HAP-1 (cell line): Measurements from ENCODE around the gene FOLR2.

Experiments
- DNase-seq, 2 experiments: peaks; one replicate each; pipeline ENCODE4 v3.0.0-alpha.2; 2016 to 2020; ENCODE audit warnings: low spot score in 2 of 2
- H3K27me3 ChIP-seq: fragments of 250-450 bp; sonication (Bioruptor Pico); 2 replicates; pipeline ENCODE4 v1.5.1; 2020; ENCODE audit warnings: low read depth, mild to moderate bottlenecking, moderate library complexity
- H3K36me3 ChIP-seq: fragments of 250-450 bp; sonication (Bioruptor Pico); replicated peaks from 2 replicates; pipeline ENCODE4 v1.5.1; 2020; ENCODE audit warnings: mild to moderate bottlenecking
- H3K4me1 ChIP-seq: fragments of 250-450 bp; sonication (Bioruptor Pico); 2 replicates; pipeline ENCODE4 v1.5.1; 2020; ENCODE audit warnings: mild to moderate bottlenecking
- H3K4me3 ChIP-seq: fragments of 250-450 bp; sonication (Bioruptor Pico); 2 replicates; pipeline ENCODE4 v1.5.1; 2020; ENCODE audit warnings: mild to moderate bottlenecking, moderate library complexity
- H3K9me3 ChIP-seq: fragments of 250-450 bp; sonication (Bioruptor Pico); 2 replicates; pipeline ENCODE4 v1.5.1; 2020; ENCODE audit warnings: mild to moderate bottlenecking, moderate library complexity
- in situ Hi-C: fragments of 300-500 bp; cut with MboI; formaldehyde crosslinking; loops from 3 replicates; pipeline ENCODE4 v1.14.3; 2020; ENCODE audit warnings: low sequenced_read_pairs, inconsistent platforms, mixed read lengths

The FOLR2 gene

GRCh38 chr11:72220696-72221363, 4.2 kb downstream of the FOLR2 start:
- DNase-seq: no peak
- in situ Hi-C loops: no loop called here

GRCh38 chr11:72221386-72222075, 4.9 kb downstream of the FOLR2 start:
- no peaks in the 10 kb centered on the region for H3K9me3 ChIP-seq
- H3K4me1 ChIP-seq: peaks cover 6% of the 10 kb centered on the region
- no peak for DNase-seq
- no peaks in the 10 kb centered on the region for H3K36me3 ChIP-seq
- in situ Hi-C loops: no loop called here
- H3K4me3 ChIP-seq: no peak overlapping the region
- peaks cover 2% of the 10 kb centered on the region; the same call in 1 of the 2 replicates for H3K27me3 ChIP-seq

More at GRCh38 chr11:72220696-72221363, 4.2 kb downstream of the FOLR2 start:
- H3K9me3 ChIP-seq: no peaks in the 10 kb centered on the region
- peaks cover 6% of the 10 kb centered on the region for H3K4me1 ChIP-seq
- H3K36me3 ChIP-seq: no peaks in the 10 kb centered on the region
- no peak overlapping the region for H3K4me3 ChIP-seq
- H3K27me3 ChIP-seq: peaks cover 2% of the 10 kb centered on the region; the same call in 1 of the 2 replicates

GRCh38 chr11:72222106-72222891, 5.7 kb downstream of the FOLR2 start:
- Histone ChIP-seq H3K9me3 (no peaks in the 10 kb centered on the region), H3K36me3 (peaks cover 7% of the 10 kb centered on the region), H3K4me3 (peak overlapping the region; percentile 69), H3K4me1 (peaks cover 6% of the 10 kb centered on the region), H3K27me3 (peaks cover 2% of the 10 kb centered on the region; the same call in 1 of the 2 replicates)
- in situ Hi-C loops: no loop called here
- no peak for DNase-seq

- Histone ChIP-seq H3K27me3 (peaks cover 2% of the 10 kb centered on the region; the same call in 1 of the 2 replicates), H3K9me3 (no peaks in the 10 kb centered on the region), H3K36me3 (peaks cover 15% of the 10 kb centered on the region), H3K4me3 (peak overlapping the region; percentile 69), H3K4me1 (peaks cover 6% of the 10 kb centered on the region)
- in situ Hi-C loops: no loop called here
- DNase-seq: peak; percentile 95 to 97
Measured at GRCh38 chr11:72222907-72223614, 6.5 kb downstream of the FOLR2 start.

GRCh38 chr11:72223615-72224563, 7.3 kb downstream of the FOLR2 start:
- DNase-seq: peak; percentile 44 to 81
- no peaks in the 10 kb centered on the region for H3K9me3 ChIP-seq
- in situ Hi-C loops: no loop called here
- peak overlapping the region; percentile 69 for H3K4me3 ChIP-seq
- peaks cover under 1% of the 10 kb centered on the region; the same call in 1 of the 2 replicates for H3K27me3 ChIP-seq
- peaks cover 23% of the 10 kb centered on the region for H3K36me3 ChIP-seq
- peaks cover 6% of the 10 kb centered on the region for H3K4me1 ChIP-seq

GRCh38 chr11:72224564-72225410, 8.2 kb downstream of the FOLR2 start, which contains the start of gene INPPL1:
Gene INPPL1, plus strand, starts transcription at chr11:72224767. Its CDS starts 218 bp downstream, at chr11:72224985.
- Histone ChIP-seq H3K27me3 (no peaks in the 10 kb centered on the region), H3K9me3 (no peaks in the 10 kb centered on the region), H3K4me3 (peak within 1 kb of the TSS; percentile 69), H3K4me1 (peaks cover 6% of the 10 kb centered on the region), H3K36me3 (peaks cover 32% of the 10 kb centered on the region)
- in situ Hi-C loops: no loop called here
- DNase-seq: peak; percentile 12 to 77

- Histone ChIP-seq H3K9me3 (no peaks in the 10 kb centered on the region), H3K36me3 (peaks cover 39% of the 10 kb centered on the region), H3K4me1 (peaks cover 6% of the 10 kb centered on the region), H3K27me3 (no peaks in the 10 kb centered on the region), H3K4me3 (peak overlapping the region; percentile 69)
- in situ Hi-C loops: no loop called here
- no peak for DNase-seq
Measured at GRCh38 chr11:72225411-72225951, 8.9 kb downstream of the FOLR2 start.

GRCh38 chr11:72226701-72227100, 10.1 kb downstream of the FOLR2 start:
- H3K4me1 ChIP-seq: peaks cover 6% of the 10 kb centered on the region
- in situ Hi-C loops: no loop called here
- DNase-seq: no peak
- no peaks in the 10 kb centered on the region for H3K27me3 ChIP-seq
- H3K36me3 ChIP-seq: peaks cover 51% of the 10 kb centered on the region
- H3K9me3 ChIP-seq: no peaks in the 10 kb centered on the region
- H3K4me3 ChIP-seq: no peak overlapping the region

GRCh38 chr11:72227316-72228228, 11.0 kb downstream of the FOLR2 start:
- Histone ChIP-seq H3K4me3 (no peak overlapping the region), H3K4me1 (peaks cover 2% of the 10 kb centered on the region), H3K27me3 (no peaks in the 10 kb centered on the region), H3K9me3 (no peaks in the 10 kb centered on the region), H3K36me3 (peaks cover 60% of the 10 kb centered on the region)
- in situ Hi-C loops: no loop called here
- no peak for DNase-seq

GRCh38 chr11:72228229-72228843, 11.7 kb downstream of the FOLR2 start:
- Histone ChIP-seq H3K4me3 (no peak overlapping the region), H3K4me1 (no peaks in the 10 kb centered on the region), H3K36me3 (peaks cover 68% of the 10 kb centered on the region), H3K9me3 (no peaks in the 10 kb centered on the region), H3K27me3 (no peaks in the 10 kb centered on the region)
- in situ Hi-C loops: no loop called here
- DNase-seq: no peak
